Bronchial epithelial cell (primary cell): ENCODE data around the gene MTHFD2L. TPM values are rescaled to one million over a fixed set of nuclear protein-coding genes. Genes with fewer than 3 reads are reported as not detected.

ENCODE experiments used
- DNase-seq: peaks from one replicate; pipeline ENCODE4 v3.0.0-alpha.2; 2010; ENCODE audit warnings: low read depth
- FAIRE-seq: peaks from 2 replicates; lab custom pipeline; 2011; peaks lifted over from hg19 to GRCh38; lab: Jason Lieb, UNC
- H3K27me3 ChIP-seq: 2 replicates; pipeline ENCODE4 v1.5.1; 2011; ENCODE audit warnings: low read length; ENCODE audit not compliant: control insufficient read depth, insufficient read depth
- H3K36me3 ChIP-seq: 2 replicates; pipeline ENCODE4 v1.5.1; 2011; ENCODE audit warnings: low read length; ENCODE audit not compliant: control insufficient read depth, insufficient read depth
- H3K4me3 ChIP-seq: 2 replicates; pipeline ENCODE4 v1.5.1; 2011; ENCODE audit warnings: mild to moderate bottlenecking, low read depth, low read length, control low read depth
- CTCF ChIP-seq: IDR thresholded peaks from 2 replicates; pipeline ENCODE4 v1.5.1; 2011; ENCODE audit warnings: mild to moderate bottlenecking, moderate library complexity, low read length, control low read depth, inconsistent platforms; ENCODE audit not compliant: insufficient read depth, severe bottlenecking
- total RNA-seq: library from RNA; depleted of rRNA; stranded (reverse); fragments of >200 nt; gene quantifications from 2 replicates; pipeline ENCODE4 v1.2.1, GENCODE V29; 2014

MTHFD2L gene
- total RNA-seq, 1 donor from 2014 or later, result 29.0 TPM

- DNase-seq, result no peak
- H3K36me3 ChIP-seq, result no peaks in the 10 kb centered on the region
- FAIRE-seq, result no peak
- H3K4me3 ChIP-seq, result no peak overlapping the region
- TF ChIP-seq CTCF, result no peak
- H3K27me3 ChIP-seq, result no peaks in the 10 kb centered on the region
These were observed 10.9 kb downstream of the MTHFD2L start for GRCh38 chr4:74168841-74169240.

GRCh38 chr4:74173321-74173720, 15.4 kb downstream of the MTHFD2L start:
- no peak for FAIRE-seq
- H3K27me3 ChIP-seq, result no peaks in the 10 kb centered on the region
- TF ChIP-seq CTCF, result no peak
- H3K4me3 ChIP-seq, result no peak overlapping the region
- no peak for DNase-seq
- H3K36me3 ChIP-seq, result no peaks in the 10 kb centered on the region

GRCh38 chr4:74174421-74174820, 16.5 kb downstream of the MTHFD2L start:
- no peaks in the 10 kb centered on the region for H3K36me3 ChIP-seq
- DNase-seq, result no peak
- no peak for FAIRE-seq
- TF ChIP-seq CTCF, result no peak
- no peaks in the 10 kb centered on the region for H3K27me3 ChIP-seq
- H3K4me3 ChIP-seq, result no peak overlapping the region

- H3K27me3 ChIP-seq, result no peaks in the 10 kb centered on the region
- H3K4me3 ChIP-seq, result no peak overlapping the region
- FAIRE-seq (no peak), DNase-seq (no peak)
- no peak for TF ChIP-seq CTCF
- H3K36me3 ChIP-seq, result no peaks in the 10 kb centered on the region
These were observed 17.0 kb downstream of the MTHFD2L start for GRCh38 chr4:74174941-74175340.

- FAIRE-seq (no peak), DNase-seq (no peak)
- no peak for TF ChIP-seq CTCF
- no peaks in the 10 kb centered on the region for H3K27me3 ChIP-seq
- H3K4me3 ChIP-seq, result no peak overlapping the region
- H3K36me3 ChIP-seq, result no peaks in the 10 kb centered on the region
These were observed 17.5 kb downstream of the MTHFD2L start for GRCh38 chr4:74175379-74175778.

- DNase-seq (no peak), FAIRE-seq (no peak)
- no peak for TF ChIP-seq CTCF
- no peaks in the 10 kb centered on the region for H3K36me3 ChIP-seq
- H3K4me3 ChIP-seq, result no peak overlapping the region
- no peaks in the 10 kb centered on the region for H3K27me3 ChIP-seq
These were observed 20.9 kb downstream of the MTHFD2L start for GRCh38 chr4:74178798-74179197.
